ENCODE results near the gene PDCD11.

GRCh38 chr10:103457176-103457712, 60.8 kb downstream of the PDCD11 start:
- TF ChIP-seq CTCF (conservative IDR thresholded peaks at IDR 0.05) (no peak), EZH2 (IDR thresholded peaks at IDR 0.05; ENCODE audit: low read depth) (no peak)

All from PC-9 (cell line).